ENCODE measurements around the gene MYF5.
"Not testable (repeated sequence)": the region's sequence is repeated elsewhere in the genome, so short reads cannot be mapped to it uniquely, and the experiment has no call there.

Gene MYF5

GRCh38 chr12:80716696-80717469 lies at the start of gene MYF5:
Gene MYF5 (plus strand): TSS chr12:80716912. CDS start chr12:80717064, 152 bp downstream.
- no peak for DNase-seq

GRCh38 chr12:80670214-80670613 lies 46.5 kb upstream of the MYF5 start:
- DNase-seq: no peak

GRCh38 chr12:80676042-80676636 lies 40.6 kb upstream of the MYF5 start:
- not testable (repeated sequence) for DNase-seq

- DNase-seq: no peak
Observed at GRCh38 chr12:80676856-80677255, 39.9 kb upstream of the MYF5 start.

GRCh38 chr12:80677994-80678393 lies 38.7 kb upstream of the MYF5 start:
- DNase-seq: no peak

GRCh38 chr12:80679346-80680131 lies 37.2 kb upstream of the MYF5 start:
- no peak for DNase-seq

- DNase-seq: no peak
Observed at GRCh38 chr12:80681287-80681686, 35.4 kb upstream of the MYF5 start.

- DNase-seq: no peak
Observed at GRCh38 chr12:80681786-80682185, 34.9 kb upstream of the MYF5 start.

- DNase-seq: no peak
Observed at GRCh38 chr12:80684077-80684495, 32.6 kb upstream of the MYF5 start.

GRCh38 chr12:80690090-80690489 lies 26.6 kb upstream of the MYF5 start:
- DNase-seq: no peak

GRCh38 chr12:80690513-80690912 lies 26.2 kb upstream of the MYF5 start:
- no peak for DNase-seq

- DNase-seq: no peak
Observed at GRCh38 chr12:80692114-80692513, 24.6 kb upstream of the MYF5 start.

- no peak for DNase-seq
Observed at GRCh38 chr12:80697270-80697887, 19.3 kb upstream of the MYF5 start.

GRCh38 chr12:80698256-80698655 lies 18.5 kb upstream of the MYF5 start:
- no peak for DNase-seq

GRCh38 chr12:80698847-80699542 lies 17.7 kb upstream of the MYF5 start:
- no peak for DNase-seq

- DNase-seq: no peak
Observed at GRCh38 chr12:80700327-80700726, 16.4 kb upstream of the MYF5 start.

- DNase-seq: no peak
Observed at GRCh38 chr12:80701388-80701787, 15.3 kb upstream of the MYF5 start.

- DNase-seq: no peak
Observed at GRCh38 chr12:80702889-80703805, 13.6 kb upstream of the MYF5 start.

GRCh38 chr12:80704420-80704819 lies 12.3 kb upstream of the MYF5 start:
- no peak for DNase-seq

GRCh38 chr12:80707126-80707829 lies 9.4 kb upstream of the MYF5 start, which contains the start of gene MYF6:
Gene MYF6 (plus strand): TSS chr12:80707634. CDS start chr12:80707720, 86 bp downstream.
- DNase-seq: no peak

- DNase-seq: no peak
Observed at GRCh38 chr12:80707830-80708258, 8.9 kb upstream of the MYF5 start.
